Neural progenitor cell (in vitro differentiated cells): ENCODE data around the gene FLCN. TPM values are rescaled to one million over a fixed set of nuclear protein-coding genes. Genes with fewer than 3 reads are reported as not detected.
A peak's percentile ranks its signal among the peaks of the same experiment; 100 is the strongest.

Experiments used
- DNase-seq: peaks from one replicate; pipeline ENCODE4 v3.0.0-alpha.2; 2016; ENCODE audit warnings: low spot score
- H2AFZ ChIP-seq: fragments of 200-600 bp; sonication (generic); replicated peaks from 2 replicates; pipeline ENCODE4 v1.6.1; 2016; ENCODE audit warnings: antibody characterized with exemption
- H3F3A ChIP-seq: fragments of 200-600 bp; sonication (generic); 2 replicates; pipeline ENCODE4 v1.6.1; 2016; ENCODE audit warnings: antibody characterized with exemption, low read depth
- H3K27ac ChIP-seq: fragments of 200-600 bp; sonication (generic); 2 replicates; pipeline ENCODE4 v1.5.1; 2016; ENCODE audit warnings: mild to moderate bottlenecking
- H3K27me3 ChIP-seq: fragments of 200-600 bp; sonication (generic); 2 replicates; pipeline ENCODE4 v1.6.1; 2016; ENCODE audit warnings: mild to moderate bottlenecking, moderate library complexity
- H3K36me3 ChIP-seq: fragments of 200-600 bp; sonication (generic); 2 replicates; pipeline ENCODE4 v1.5.1; 2016
- H3K4me1 ChIP-seq: fragments of 200-600 bp; sonication (generic); 2 replicates; pipeline ENCODE4 v1.6.1; 2016; ENCODE audit warnings: mixed run types
- H3K4me2 ChIP-seq: fragments of 200-600 bp; sonication (generic); 2 replicates; pipeline ENCODE4 v1.6.1; 2016
- H3K4me3 ChIP-seq: fragments of 200-600 bp; sonication (generic); 2 replicates; pipeline ENCODE4 v1.5.1; 2016
- H3K79me2 ChIP-seq: fragments of 200-600 bp; sonication (generic); 2 replicates; pipeline ENCODE4 v1.6.1; 2016; ENCODE audit warnings: low read depth
- H3K9ac ChIP-seq: fragments of 200-600 bp; sonication (generic); 2 replicates; pipeline ENCODE4 v1.6.1; 2016
- H3K9me3 ChIP-seq: fragments of 200-600 bp; sonication (generic); 2 replicates; pipeline ENCODE4 v1.5.1; 2016; ENCODE audit warnings: low read depth
- H4K20me1 ChIP-seq: fragments of 200-600 bp; sonication (generic); 2 replicates; pipeline ENCODE4 v1.6.1; 2016; ENCODE audit warnings: low read depth
- H3K27ac Mint-ChIP-seq: 3 replicates; pipeline ENCODE4 v1.8.0; 2021; ENCODE audit warnings: mixed read lengths
- H3K27me3 Mint-ChIP-seq: 2 replicates; pipeline ENCODE4 v1.8.0; 2022; ENCODE audit warnings: low read depth, mild to moderate bottlenecking, inconsistent platforms, moderate library complexity, mixed read lengths; ENCODE audit not compliant: insufficient read depth
- H3K36me3 Mint-ChIP-seq: 3 replicates; pipeline ENCODE4 v1.8.0; 2021; ENCODE audit warnings: mixed read lengths
- H3K4me1 Mint-ChIP-seq: 3 replicates; pipeline ENCODE4 v1.8.0; 2021; ENCODE audit warnings: mixed read lengths
- H3K4me3 Mint-ChIP-seq: 3 replicates; pipeline ENCODE4 v1.8.0; 2021; ENCODE audit warnings: mild to moderate bottlenecking, moderate library complexity, mixed read lengths
- H3K9me3 Mint-ChIP-seq: 3 replicates; pipeline ENCODE4 v1.8.0; 2020; ENCODE audit warnings: mixed read lengths
- EZH2 ChIP-seq: fragments of 200-600 bp; sonication (generic); IDR thresholded peaks from 2 replicates; pipeline ENCODE4 v1.6.1; 2017; ENCODE audit warnings: antibody characterized with exemption, mild to moderate bottlenecking, moderate library complexity
- EZH2phosphoT487 ChIP-seq: fragments of 200-600 bp; sonication (generic); IDR thresholded peaks from 2 replicates; pipeline ENCODE4 v1.6.1; 2017; ENCODE audit warnings: antibody characterized with exemption
- total RNA-seq: library from RNA; depleted of rRNA; stranded (reverse); fragments of >200 nt; gene quantifications from 2 replicates; pipeline ENCODE4 v1.2.3, GENCODE V29; 2015; ENCODE audit warnings: low replicate concordance
- TF ChIP-seq, protein P1 (sequence below): fragments of 200-600 bp; sonication (generic); IDR thresholded peaks from 2 replicates; pipeline ENCODE4 v1.5.1; 2017; ENCODE audit warnings: antibody characterized with exemption, mild to moderate bottlenecking

The FLCN gene
- total RNA-seq, 1 donor from 2014 or later: 16.3 TPM

DNA sequence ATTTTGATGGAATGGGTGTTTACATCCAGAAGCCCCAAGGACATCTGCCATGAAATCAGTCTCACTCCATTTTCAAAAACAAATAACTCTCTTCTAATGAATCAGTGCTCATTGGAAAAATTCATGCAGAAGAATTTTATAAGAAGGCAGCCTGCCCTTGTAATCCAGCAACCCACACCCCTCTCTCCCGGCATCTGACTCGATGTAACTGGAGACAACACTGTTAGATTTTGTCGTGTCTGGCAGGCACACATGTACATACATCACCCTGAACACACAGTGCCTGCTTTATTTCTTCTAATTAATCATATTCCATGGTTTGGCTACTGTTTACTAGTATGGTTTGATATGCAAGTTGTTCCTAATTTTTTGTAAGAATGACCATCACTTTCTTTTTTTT, 19.0 kb downstream of the FLCN start:
- H3K27ac Mint-ChIP-seq: no peak overlapping the region
- Histone ChIP-seq H2AFZ (no peak overlapping the region), H4K20me1 (no peaks in the 10 kb centered on the region), H3K4me3 (no peak overlapping the region), H3K27me3 (no peaks in the 10 kb centered on the region), H3K79me2 (no peaks in the 10 kb centered on the region), H3K36me3 (no peaks in the 10 kb centered on the region), H3K27ac (no peak overlapping the region), H3K9ac (no peak overlapping the region), H3K4me2 (no peak overlapping the region), H3K9me3 (no peaks in the 10 kb centered on the region), H3F3A (no peaks in the 10 kb centered on the region), H3K4me1 (no peaks in the 10 kb centered on the region)
- H3K27me3 Mint-ChIP-seq: peaks cover 2% of the 10 kb centered on the region
- TF ChIP-seq EZH2: no peak
- TF ChIP-seq, protein P1, sequence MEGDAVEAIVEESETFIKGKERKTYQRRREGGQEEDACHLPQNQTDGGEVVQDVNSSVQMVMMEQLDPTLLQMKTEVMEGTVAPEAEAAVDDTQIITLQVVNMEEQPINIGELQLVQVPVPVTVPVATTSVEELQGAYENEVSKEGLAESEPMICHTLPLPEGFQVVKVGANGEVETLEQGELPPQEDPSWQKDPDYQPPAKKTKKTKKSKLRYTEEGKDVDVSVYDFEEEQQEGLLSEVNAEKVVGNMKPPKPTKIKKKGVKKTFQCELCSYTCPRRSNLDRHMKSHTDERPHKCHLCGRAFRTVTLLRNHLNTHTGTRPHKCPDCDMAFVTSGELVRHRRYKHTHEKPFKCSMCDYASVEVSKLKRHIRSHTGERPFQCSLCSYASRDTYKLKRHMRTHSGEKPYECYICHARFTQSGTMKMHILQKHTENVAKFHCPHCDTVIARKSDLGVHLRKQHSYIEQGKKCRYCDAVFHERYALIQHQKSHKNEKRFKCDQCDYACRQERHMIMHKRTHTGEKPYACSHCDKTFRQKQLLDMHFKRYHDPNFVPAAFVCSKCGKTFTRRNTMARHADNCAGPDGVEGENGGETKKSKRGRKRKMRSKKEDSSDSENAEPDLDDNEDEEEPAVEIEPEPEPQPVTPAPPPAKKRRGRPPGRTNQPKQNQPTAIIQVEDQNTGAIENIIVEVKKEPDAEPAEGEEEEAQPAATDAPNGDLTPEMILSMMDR: no peak
- no peak for TF ChIP-seq EZH2phosphoT487
- H3K4me1 Mint-ChIP-seq: no peaks in the 10 kb centered on the region
- no peak overlapping the region for H3K4me3 Mint-ChIP-seq
- no peaks in the 10 kb centered on the region for H3K9me3 Mint-ChIP-seq
- H3K36me3 Mint-ChIP-seq: peaks cover 22% of the 10 kb centered on the region
- no peak for DNase-seq

DNA sequence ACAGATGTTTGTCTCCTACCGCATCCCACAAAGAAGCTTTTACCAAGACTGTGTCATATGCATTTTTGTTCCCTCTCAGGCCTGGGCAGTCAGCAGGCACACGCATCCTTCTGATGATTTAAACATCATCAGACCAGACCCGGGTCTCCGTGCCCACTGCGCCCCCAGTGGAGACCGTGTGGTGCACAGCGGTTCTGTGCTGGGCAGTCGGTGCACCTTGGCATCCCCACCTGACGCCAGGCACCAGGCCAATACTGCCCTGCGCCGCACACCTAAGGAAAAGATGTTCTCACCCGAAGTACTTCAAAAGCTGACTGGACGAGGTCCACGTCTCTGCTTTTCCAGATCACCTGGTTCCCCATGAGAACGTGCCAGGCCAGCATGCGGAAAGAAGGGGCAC, 20.2 kb downstream of the FLCN start:
- peaks cover 2% of the 10 kb centered on the region for H3K27me3 Mint-ChIP-seq
- no peak overlapping the region for H2AFZ ChIP-seq
- no peaks in the 10 kb centered on the region for H3K36me3 ChIP-seq

DNA sequence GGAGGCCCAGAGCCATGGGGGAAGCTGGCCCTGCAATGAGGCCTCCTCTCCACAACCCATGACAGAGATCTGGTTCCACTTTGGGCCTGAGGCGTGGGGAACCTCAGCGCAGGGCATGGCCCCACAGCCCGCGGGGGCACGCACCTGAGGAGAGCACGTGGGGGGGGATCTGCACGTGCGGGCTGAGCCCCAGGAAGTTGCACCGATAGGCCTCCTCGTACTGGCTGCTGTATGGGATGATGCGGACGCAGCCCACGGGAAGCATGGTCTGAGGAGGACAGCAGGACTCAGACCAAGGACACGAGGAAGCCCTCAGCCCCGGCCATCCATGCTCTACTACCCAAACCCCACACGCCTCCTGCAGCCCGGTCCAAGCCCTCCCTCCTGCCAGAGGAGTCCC, 20.7 kb downstream of the FLCN start:
- Histone ChIP-seq H3K9me3 (no peaks in the 10 kb centered on the region), H3K27ac (no peak overlapping the region), H3K27me3 (no peaks in the 10 kb centered on the region), H3K79me2 (no peaks in the 10 kb centered on the region), H3K4me3 (no peak overlapping the region), H3K36me3 (no peaks in the 10 kb centered on the region), H2AFZ (no peak overlapping the region), H3K9ac (no peak overlapping the region), H4K20me1 (no peaks in the 10 kb centered on the region), H3K4me2 (no peak overlapping the region), H3K4me1 (no peaks in the 10 kb centered on the region), H3F3A (no peaks in the 10 kb centered on the region)
- Mint-ChIP-seq H3K27ac (no peak overlapping the region), H3K36me3 (peaks cover 23% of the 10 kb centered on the region), H3K27me3 (peaks cover 2% of the 10 kb centered on the region), H3K4me3 (no peak overlapping the region), H3K9me3 (no peaks in the 10 kb centered on the region), H3K4me1 (no peaks in the 10 kb centered on the region)
- DNase-seq: no peak
- TF ChIP-seq, protein P1: no peak
- no peak for TF ChIP-seq EZH2phosphoT487

More for the DNA sequence above, 20.2 kb downstream of the FLCN start:
- Mint-ChIP-seq H3K4me1 (no peaks in the 10 kb centered on the region), H3K36me3 (peaks cover 23% of the 10 kb centered on the region), H3K9me3 (no peaks in the 10 kb centered on the region), H3K27ac (peak overlapping the region; percentile 2), H3K4me3 (no peak overlapping the region)
- DNase-seq: no peak
- H3K4me1 ChIP-seq: no peaks in the 10 kb centered on the region
- H3K4me3 ChIP-seq: no peak overlapping the region
- no peak overlapping the region for H3K27ac ChIP-seq
- H3K9ac ChIP-seq: no peak overlapping the region
- H4K20me1 ChIP-seq: no peaks in the 10 kb centered on the region
- H3F3A ChIP-seq: no peaks in the 10 kb centered on the region
- no peaks in the 10 kb centered on the region for H3K79me2 ChIP-seq
- no peaks in the 10 kb centered on the region for H3K27me3 ChIP-seq
- H3K4me2 ChIP-seq: no peak overlapping the region
- H3K9me3 ChIP-seq: no peaks in the 10 kb centered on the region
- TF ChIP-seq, protein P1: no peak

DNA sequence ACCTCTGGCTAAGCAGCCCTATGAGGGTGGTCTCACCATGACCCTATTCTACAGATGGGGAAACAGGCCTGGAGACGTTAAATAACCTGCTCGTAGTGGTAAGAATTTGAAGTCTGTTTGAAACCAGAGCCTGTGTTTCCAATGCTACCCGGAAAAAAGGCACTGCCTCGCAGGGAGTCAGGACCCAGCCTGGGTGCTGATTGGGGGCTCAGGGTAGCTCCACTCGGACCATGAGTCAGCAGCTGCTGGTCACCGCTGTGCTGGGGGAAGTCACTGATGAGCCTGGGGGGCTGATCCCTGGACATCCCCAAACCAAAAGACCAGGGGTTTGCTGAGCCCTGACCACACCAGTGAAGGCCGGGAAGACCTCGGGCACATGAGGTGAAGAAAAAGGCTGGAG, 21.4 kb downstream of the FLCN start:
- H4K20me1 ChIP-seq: no peaks in the 10 kb centered on the region
- Mint-ChIP-seq H3K27ac (no peak overlapping the region), H3K4me1 (no peaks in the 10 kb centered on the region), H3K27me3 (peaks cover 2% of the 10 kb centered on the region), H3K36me3 (peaks cover 19% of the 10 kb centered on the region), H3K4me3 (no peak overlapping the region), H3K9me3 (no peaks in the 10 kb centered on the region)
- H2AFZ ChIP-seq: no peak overlapping the region
- H3K27ac ChIP-seq: no peak overlapping the region
- H3K9ac ChIP-seq: no peak overlapping the region
- H3K4me2 ChIP-seq: no peak overlapping the region
- H3K4me1 ChIP-seq: no peaks in the 10 kb centered on the region
- H3K79me2 ChIP-seq: no peaks in the 10 kb centered on the region
- H3K36me3 ChIP-seq: no peaks in the 10 kb centered on the region
- no peaks in the 10 kb centered on the region for H3K9me3 ChIP-seq
- TF ChIP-seq EZH2 (no peak), EZH2phosphoT487 (no peak)
- TF ChIP-seq, protein P1: no peak
- no peaks in the 10 kb centered on the region for H3F3A ChIP-seq
- no peak for DNase-seq
- H3K4me3 ChIP-seq: no peak overlapping the region
- H3K27me3 ChIP-seq: no peaks in the 10 kb centered on the region
